Ectodermal cell (in vitro differentiated cells): ENCODE measurements around the gene SETDB2.

Experiments
- H3K27ac ChIP-seq: 2 replicates; pipeline ENCODE4 v1.7.0; 2013; ENCODE audit warnings: mild to moderate bottlenecking, low read depth, low read length; ENCODE audit not compliant: insufficient read depth, poor library complexity, severe bottlenecking
- H3K27me3 ChIP-seq: 2 replicates; pipeline ENCODE4 v1.7.0; 2013; ENCODE audit warnings: mild to moderate bottlenecking, low read length; ENCODE audit not compliant: insufficient read depth, control insufficient read depth, poor library complexity, severe bottlenecking
- H3K36me3 ChIP-seq: one replicate; pipeline ENCODE4 v1.7.0; 2013; ENCODE audit warnings: low read length; ENCODE audit not compliant: control insufficient read depth, insufficient read depth
- H3K4me1 ChIP-seq: one replicate; pipeline ENCODE4 v1.7.0; 2013; ENCODE audit warnings: low read length; ENCODE audit not compliant: control insufficient read depth, insufficient read depth
- H3K4me3 ChIP-seq: 2 replicates; pipeline ENCODE4 v1.7.0; 2013; ENCODE audit warnings: low read depth, low read length, control low read depth; ENCODE audit not compliant: insufficient read depth
- H3K9me3 ChIP-seq: 2 replicates; pipeline ENCODE4 v1.7.0; 2013; ENCODE audit warnings: mild to moderate bottlenecking, low read length, moderate library complexity; ENCODE audit not compliant: control insufficient read depth
- WGBS, 2 experiments: methylation state at CpG; one replicate each; pipeline ENCODE4 v1.1.7; 2013; ENCODE audit warnings: missing lambda C conversion rate in 2 of 2; 5-methylcytosine and 5-hydroxymethylcytosine counted together

The SETDB2 gene

DNA sequence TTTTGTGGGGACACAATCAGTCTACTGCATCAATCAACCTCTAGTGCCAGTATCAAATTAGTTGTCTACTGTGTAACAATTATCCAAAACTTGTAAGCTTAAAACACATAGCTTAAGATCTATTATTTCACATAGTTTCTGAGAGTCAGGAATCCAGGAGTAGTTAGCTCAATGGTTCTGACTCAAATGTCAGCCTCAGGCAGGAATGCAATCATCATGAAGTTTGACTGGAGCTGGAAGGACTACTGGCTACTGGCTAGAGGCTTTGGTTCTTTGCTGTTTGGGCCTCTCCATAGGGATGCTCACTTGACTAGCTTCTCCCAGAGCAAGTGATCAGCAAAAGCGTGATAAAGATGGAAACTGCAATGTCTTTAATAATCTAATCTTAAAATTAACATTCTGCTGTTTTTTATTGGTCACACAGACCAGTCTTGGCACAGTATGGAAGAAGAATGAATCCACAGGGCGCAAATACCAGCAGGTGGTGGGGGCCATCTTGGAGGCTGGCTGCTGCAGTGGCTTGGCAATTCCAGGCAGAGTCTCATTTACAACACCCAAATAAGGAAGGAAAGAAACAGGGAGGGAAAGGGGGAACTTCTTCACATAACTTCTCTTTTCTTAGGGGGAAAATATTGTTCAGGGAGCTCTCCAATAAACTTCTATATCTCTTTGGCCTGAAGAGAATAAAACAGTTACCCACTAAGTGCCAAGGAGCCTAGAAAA lies 15.9 kb upstream of the SETDB2 start:
- no peaks in the 10 kb centered on the region for H3K36me3 ChIP-seq
- no peaks in the 10 kb centered on the region for H3K4me1 ChIP-seq
- no peaks in the 10 kb centered on the region for H3K9me3 ChIP-seq
- 90 to 100% methylated on average over 1 to 2 of the region's 2 CpGs for WGBS, 2 experiments
- no peak overlapping the region for H3K27ac ChIP-seq
- no peaks in the 10 kb centered on the region for H3K27me3 ChIP-seq
- no peak overlapping the region for H3K4me3 ChIP-seq

DNA sequence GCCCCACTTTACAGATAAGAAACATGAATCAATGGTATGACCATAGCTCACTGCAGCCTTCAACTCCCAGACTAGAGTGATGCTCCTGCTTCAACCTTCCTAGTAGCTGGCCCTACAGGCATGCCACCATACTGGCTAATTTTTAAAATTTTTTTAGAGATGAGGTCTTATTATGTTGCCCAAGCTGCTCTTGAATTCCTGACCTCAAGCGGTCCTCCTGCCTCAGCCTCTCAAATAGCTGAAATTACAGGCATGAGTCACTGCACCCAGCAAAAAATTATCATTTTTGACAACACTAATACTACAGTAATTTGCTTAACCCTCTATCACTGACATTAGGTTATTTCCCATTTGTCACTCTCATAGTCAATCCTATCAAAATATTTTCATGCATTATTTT lies 15.0 kb upstream of the SETDB2 start:
- Histone ChIP-seq H3K9me3 (no peaks in the 10 kb centered on the region), H3K27me3 (no peaks in the 10 kb centered on the region), H3K4me1 (no peaks in the 10 kb centered on the region), H3K36me3 (no peaks in the 10 kb centered on the region), H3K27ac (no peak overlapping the region), H3K4me3 (no peak overlapping the region)
- WGBS, 2 experiments = 93 to 94% methylated on average over 1 of the region's 1 CpG

DNA sequence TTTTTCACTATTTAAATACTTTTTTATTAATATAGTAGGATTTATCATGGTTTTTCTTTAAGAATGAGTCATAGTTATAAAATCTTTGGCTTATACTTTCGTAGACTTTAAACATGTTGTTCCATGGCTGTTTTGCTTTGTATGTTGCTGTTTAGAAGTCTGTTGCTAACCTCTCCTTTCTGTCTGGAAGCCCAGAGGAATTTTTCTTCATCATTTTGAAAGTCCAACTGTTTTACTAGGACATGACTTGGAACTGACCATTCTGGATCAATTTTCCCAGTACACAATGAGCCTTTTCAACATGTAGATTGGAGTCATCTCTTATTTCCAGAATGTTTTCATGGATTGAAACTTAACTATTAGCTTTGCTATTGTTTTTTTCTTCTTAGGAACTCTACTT lies 8.1 kb upstream of the SETDB2 start:
- no peak overlapping the region for H3K27ac ChIP-seq
- no peaks in the 10 kb centered on the region for H3K4me1 ChIP-seq
- H3K27me3 ChIP-seq = no peaks in the 10 kb centered on the region
- no peak overlapping the region for H3K4me3 ChIP-seq
- H3K9me3 ChIP-seq = no peaks in the 10 kb centered on the region
- 93 to 95% methylated on average over 1 of the region's 1 CpG for WGBS, 2 experiments
- H3K36me3 ChIP-seq = no peaks in the 10 kb centered on the region

DNA sequence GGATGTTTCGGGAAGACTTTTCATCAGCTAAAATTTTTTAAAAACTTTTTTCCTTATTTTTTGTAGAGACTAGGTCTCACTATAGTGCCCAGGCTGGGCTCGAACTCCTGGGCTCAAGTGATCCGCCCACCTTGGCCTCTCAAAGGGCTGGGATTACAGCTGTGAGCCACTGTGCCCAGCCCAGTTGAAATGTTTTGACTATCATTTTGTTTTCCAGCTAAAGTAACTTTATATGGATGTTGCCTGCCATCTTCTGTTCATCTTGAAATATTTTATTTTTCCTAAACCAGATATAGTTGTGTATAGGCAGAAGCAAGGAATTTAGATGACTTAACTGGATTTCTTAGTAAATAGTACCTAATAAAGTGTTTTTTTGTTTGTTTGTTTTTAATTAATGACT lies 7.2 kb upstream of the SETDB2 start:
- no peak overlapping the region for H3K27ac ChIP-seq
- H3K4me1 ChIP-seq = no peaks in the 10 kb centered on the region
- H3K36me3 ChIP-seq = no peaks in the 10 kb centered on the region
- 83 to 94% methylated on average over 2 to 3 of the region's 3 CpGs for whole genome bisulfite sequencing, 2 experiments
- no peaks in the 10 kb centered on the region for H3K27me3 ChIP-seq
- H3K9me3 ChIP-seq = no peaks in the 10 kb centered on the region
- H3K4me3 ChIP-seq = no peak overlapping the region

DNA sequence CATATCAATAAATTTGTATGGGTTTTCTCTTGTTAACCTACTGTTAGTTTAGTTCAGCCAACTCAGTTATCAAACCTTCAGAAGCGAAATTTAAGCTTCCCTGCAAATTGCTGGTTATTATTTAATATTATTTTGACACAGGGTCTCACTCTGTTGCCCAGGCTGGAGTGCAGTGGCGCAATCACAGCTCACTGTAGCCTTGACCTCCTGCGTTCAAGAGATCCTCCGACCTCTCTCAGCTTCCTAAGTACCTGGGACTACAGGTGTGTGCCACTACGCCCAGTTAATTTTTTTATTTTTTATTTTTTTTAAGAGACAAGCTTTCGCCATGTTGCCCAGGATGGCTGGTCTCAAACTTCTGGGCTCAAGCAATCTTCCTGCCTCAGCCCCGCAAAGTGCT lies 6.4 kb upstream of the SETDB2 start:
- Histone ChIP-seq H3K27me3 (no peaks in the 10 kb centered on the region), H3K4me1 (no peaks in the 10 kb centered on the region), H3K9me3 (no peaks in the 10 kb centered on the region), H3K36me3 (no peaks in the 10 kb centered on the region), H3K27ac (no peak overlapping the region), H3K4me3 (no peak overlapping the region)
- 88 to 92% methylated on average over 7 of the region's 7 CpGs for WGBS, 2 experiments

DNA sequence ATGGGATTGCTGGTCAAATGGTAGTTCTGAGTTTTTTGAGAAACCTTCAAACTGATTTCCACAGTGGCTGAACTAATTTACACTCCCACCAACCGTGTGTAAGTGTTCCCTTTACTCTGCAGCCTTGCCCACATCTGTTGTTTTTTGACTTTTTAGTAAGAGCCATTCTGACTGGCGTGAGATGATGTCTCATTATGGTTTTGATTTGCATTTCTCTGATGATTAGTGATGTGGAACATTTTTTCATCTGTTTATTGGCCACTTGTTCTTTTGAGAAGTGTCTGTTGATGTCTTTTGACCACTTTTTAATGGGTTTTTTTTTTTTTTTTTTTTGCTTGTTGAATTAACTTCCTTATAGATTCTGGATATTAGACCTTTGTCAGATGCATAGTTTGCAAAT lies 4.5 kb upstream of the SETDB2 start:
- H3K27ac ChIP-seq = no peak overlapping the region
- no peak overlapping the region for H3K4me3 ChIP-seq
- H3K4me1 ChIP-seq = no peaks in the 10 kb centered on the region
- no peaks in the 10 kb centered on the region for H3K36me3 ChIP-seq
- H3K9me3 ChIP-seq = no peaks in the 10 kb centered on the region
- WGBS, 2 experiments = 91 to 93% methylated on average over 2 of the region's 2 CpGs
- no peaks in the 10 kb centered on the region for H3K27me3 ChIP-seq

DNA sequence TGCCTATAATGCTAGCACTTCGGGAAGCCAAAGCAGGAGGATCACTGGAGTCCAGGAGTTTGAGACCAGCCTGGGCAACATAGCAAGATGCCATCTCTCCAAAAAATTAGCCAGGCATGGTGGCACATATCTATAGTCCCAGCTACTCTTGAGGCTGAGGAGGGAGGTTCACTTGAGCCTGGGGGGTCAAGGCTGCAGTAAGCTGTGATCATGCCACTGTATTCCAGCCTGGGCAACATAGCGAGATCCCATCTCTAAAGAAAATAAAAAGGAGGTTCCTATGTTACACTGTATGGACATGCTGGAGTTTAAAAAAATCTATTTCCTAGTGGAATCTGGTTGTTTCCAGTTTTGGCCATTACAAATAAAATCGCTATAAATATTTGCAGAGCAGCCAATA lies 2.8 kb upstream of the SETDB2 start:
- 92 to 93% methylated on average over 3 of the region's 3 CpGs for WGBS, 2 experiments
- Histone ChIP-seq H3K4me1 (peaks cover 3% of the 10 kb centered on the region), H3K36me3 (no peaks in the 10 kb centered on the region), H3K9me3 (no peaks in the 10 kb centered on the region), H3K4me3 (no peak overlapping the region), H3K27me3 (no peaks in the 10 kb centered on the region), H3K27ac (no peak overlapping the region)

DNA sequence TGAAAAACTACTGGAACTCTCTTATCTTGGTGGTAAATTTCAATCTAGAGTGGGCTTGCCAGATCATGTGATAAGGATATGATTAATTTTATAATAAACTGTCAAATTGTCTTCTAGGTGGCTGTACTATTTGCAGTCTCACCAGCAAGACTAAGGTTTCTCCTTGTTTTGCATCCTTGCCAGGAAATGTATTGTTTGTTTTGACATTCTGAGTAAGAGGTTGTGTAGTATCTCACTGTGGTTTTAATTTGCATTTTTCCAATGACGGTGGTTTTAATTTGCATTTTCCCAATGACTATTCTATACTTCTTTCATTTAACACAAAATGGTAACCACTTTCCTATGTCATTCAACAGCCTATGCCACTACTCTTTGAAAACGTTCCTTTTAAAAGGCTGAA lies 2.2 kb upstream of the SETDB2 start:
- Histone ChIP-seq H3K9me3 (no peaks in the 10 kb centered on the region), H3K27ac (no peak overlapping the region), H3K4me1 (peaks cover 3% of the 10 kb centered on the region), H3K4me3 (no peak overlapping the region), H3K27me3 (no peaks in the 10 kb centered on the region), H3K36me3 (no peaks in the 10 kb centered on the region)
- WGBS, 2 experiments = 80 to 94% methylated on average over 1 of the region's 2 CpGs

DNA sequence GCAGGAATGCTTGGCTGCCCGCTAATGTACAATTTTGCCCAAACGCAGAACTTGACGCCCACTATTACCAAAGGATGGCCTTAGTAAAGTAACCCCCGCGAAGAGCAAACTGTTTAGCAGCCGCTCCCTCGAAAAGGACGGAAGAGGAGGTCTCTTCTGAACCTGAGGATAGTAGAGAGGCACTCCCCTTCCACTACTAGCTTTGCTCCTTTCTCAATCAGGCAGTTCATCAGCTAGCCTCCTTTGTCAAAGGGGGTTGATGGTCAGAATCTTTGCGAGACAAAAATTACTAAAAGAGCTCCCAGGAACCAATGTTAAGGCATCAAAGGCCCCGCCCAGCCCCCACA lies 744 bp upstream of the SETDB2 start:
- peaks cover 3% of the 10 kb centered on the region for H3K4me1 ChIP-seq
- no peaks in the 10 kb centered on the region for H3K27me3 ChIP-seq
- no peaks in the 10 kb centered on the region for H3K9me3 ChIP-seq
- peak overlapping the region; percentile 85 for H3K4me3 ChIP-seq
- H3K27ac ChIP-seq = peak overlapping the region; percentile 92
- no peaks in the 10 kb centered on the region for H3K36me3 ChIP-seq
- 43 to 47% methylated on average over 10 of the region's 10 CpGs for WGBS, 2 experiments

DNA sequence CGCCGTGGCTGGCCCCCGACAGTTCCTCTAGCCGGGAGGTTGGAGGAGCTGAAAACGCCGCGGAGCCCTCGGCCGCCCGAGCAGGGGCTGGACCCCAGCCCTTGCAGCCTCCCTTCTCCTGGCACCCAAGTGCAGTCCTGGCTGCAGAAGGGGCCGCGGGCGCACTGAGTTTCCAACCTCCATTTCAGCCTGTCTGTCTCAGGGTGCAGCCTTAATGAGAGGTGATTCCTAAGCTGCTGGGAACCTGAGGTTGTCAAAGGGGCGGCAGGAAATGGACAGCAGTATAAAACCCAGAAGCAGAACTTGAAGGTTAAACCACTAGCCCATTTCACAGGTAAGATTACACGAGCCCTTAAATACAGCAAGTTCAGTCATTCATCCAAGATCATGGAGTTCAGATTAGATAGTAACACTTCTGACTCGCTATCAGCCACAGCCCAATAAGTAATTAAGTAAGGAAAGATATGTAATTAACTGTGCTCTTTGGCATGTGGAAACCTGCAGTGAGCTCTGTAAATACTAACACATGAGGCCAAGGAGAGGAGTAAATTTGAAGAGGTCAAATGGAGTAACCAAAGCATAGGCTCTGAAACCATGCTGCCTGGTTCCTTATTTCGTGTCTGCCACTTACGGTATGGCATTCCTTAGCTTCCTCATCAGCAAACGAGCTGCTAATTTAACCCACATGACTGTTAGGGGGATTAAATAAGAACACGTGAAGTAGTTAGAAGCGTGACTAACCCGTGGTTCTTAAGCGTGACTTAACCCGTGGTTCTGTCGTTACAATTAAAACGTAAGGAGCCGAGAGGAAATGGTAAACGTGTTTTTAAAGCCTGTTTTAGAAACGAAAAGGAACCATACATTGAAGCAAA lies 686 bp downstream of the SETDB2 start:
- no peaks in the 10 kb centered on the region for H3K27me3 ChIP-seq
- H3K27ac ChIP-seq = peak overlapping the region; percentile 65
- H3K4me1 ChIP-seq = peaks cover 3% of the 10 kb centered on the region
- WGBS, 2 experiments = 13 to 15% methylated on average over 29 of the region's 29 CpGs
- H3K9me3 ChIP-seq = no peaks in the 10 kb centered on the region
- no peaks in the 10 kb centered on the region for H3K36me3 ChIP-seq
- H3K4me3 ChIP-seq = peak overlapping the region; percentile 85
